Esophagus muscularis mucosa (tissue), 3 donors: ENCODE data around the gene AGER.

Experiments
- CTCF ChIP-seq, 3 experiments: fragments of 200-600 bp in 2 of 3; fragments of 450-650 bp in 1 of 3; sonication (generic) in 2 of 3; IDR thresholded peaks; one replicate each; pipeline ENCODE4 v1.5.1; 2017 to 2019; ENCODE audit warnings: antibody characterized with exemption in 3 of 3, mild to moderate bottlenecking in 2 of 3, moderate library complexity in 1 of 3
- POLR2AphosphoS5 ChIP-seq, 2 donors: sonication (generic); formaldehyde crosslinking; IDR thresholded peaks; one replicate each; pipeline ENCODE4 v1.6.1; 2017; ENCODE audit warnings: antibody characterized with exemption in 2 of 2

- no peak for TF ChIP-seq CTCF (IDR thresholded peaks at IDR 0.05)
- TF ChIP-seq POLR2AphosphoS5 (IDR thresholded peaks at IDR 0.05) = no peak
Observed at GRCh38 chr6:32220021-32220420, 36.0 kb upstream of the AGER start.
